GM21825 (cell line): ENCODE measurements around the gene LRRC9.
A peak's percentile ranks its signal among the peaks of the same experiment; 100 is the strongest.
"Not testable (repeated sequence)": the region's sequence is repeated elsewhere in the genome, so short reads cannot be mapped to it uniquely, and the experiment has no call there.

ENCODE experiments used
- ATAC-seq: cut with Tn5 transposase; IDR thresholded peaks from one replicate; pipeline ENCODE4 v1.9.1; 2021; ENCODE audit warnings: mild to moderate bottlenecking, moderate library complexity; ENCODE audit not compliant: unreplicated experiment

Gene LRRC9

DNA sequence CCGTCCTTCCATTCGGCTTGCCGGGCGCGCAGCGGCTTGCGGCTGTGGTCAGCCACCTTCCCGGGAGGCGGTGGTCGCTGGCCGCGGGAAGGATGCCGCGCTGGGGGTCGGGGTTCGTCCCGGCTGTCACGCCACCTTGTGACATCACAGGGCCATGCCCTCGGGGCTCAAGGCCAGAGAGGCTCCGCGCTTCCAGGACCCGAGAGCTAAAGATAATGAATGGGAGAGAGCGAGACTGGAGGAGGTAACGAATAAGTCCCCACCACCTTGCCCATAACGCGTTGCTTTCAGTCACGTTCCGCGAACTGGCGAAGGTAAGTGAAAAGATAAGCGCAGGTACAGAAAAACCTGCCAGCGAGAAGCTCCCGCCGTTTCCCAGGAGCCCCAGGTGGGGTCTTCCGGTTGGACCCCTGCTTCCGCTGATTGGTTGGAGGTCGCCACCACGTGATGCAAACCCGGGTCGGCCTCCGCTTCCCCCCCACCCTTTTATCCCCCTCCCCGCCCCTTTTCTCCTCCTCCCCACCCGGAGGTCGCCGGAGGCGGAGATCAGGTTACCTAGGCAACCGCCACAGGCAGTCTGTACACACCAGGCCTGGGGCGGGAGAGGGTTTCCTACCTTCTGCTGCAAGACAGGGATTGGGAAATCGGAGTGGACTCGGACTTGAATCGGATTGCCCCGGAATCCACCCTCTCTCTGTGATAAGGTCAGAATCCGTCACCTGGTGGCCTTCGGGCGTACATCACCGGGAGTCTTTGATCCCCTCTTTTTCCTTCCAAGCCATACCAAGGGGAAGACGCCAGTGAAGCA is at the start of gene LRRC9:
Gene LRRC9, plus strand, starts transcription at position 575 of the 808 bp plus-strand sequence.
- no peak for ATAC-seq

DNA sequence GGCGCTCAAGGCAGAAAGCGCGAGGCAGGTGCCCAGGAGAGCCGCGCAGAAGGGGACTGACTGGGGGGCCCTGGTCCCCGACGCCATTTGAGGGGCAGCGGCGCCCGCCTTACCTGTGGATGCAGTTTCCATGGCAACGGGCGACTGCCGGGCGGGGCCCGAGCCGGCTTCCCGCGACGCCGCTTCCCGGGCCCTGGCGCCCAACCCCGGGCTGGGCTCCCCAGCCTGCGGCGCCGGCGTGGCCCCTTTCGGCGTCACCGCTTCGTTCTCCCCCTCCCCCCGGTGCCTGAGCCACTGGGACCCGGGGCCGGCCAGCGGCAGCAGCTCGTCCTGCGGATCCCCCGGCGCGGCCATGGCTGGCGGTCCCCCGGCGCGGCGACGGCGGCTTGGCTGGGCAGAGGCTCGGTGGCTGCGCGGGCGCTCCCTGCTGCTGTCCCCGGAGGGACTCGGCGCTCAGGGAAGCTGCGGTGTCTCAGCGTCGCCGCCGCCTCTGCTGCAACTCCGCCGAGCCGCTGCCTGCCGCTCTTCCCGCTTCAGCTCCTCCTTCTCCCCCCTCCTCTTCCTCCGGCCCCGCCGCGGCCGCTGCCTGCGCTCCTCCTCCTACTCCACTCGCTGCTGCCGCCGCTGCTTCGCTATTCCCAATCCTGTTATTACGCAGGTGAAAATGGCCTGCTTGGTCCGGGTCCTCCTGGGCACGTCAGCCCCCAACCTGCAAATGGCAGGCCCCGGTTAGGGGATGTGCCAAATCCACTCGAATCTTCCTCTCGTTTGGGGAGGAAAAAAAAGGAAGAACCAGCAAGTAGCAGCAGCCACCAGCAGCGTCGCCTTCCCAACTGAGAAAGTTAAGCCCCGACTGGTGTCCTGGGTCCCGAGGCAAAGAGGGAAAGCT is 49.4 kb upstream of the LRRC9 start, which contains the start of gene RTN1:
Gene RTN1, minus strand, starts transcription at position 500 of the 889 bp plus-strand sequence. Its CDS starts 146 bp downstream, at position 354.
- ATAC-seq, result no peak

DNA sequence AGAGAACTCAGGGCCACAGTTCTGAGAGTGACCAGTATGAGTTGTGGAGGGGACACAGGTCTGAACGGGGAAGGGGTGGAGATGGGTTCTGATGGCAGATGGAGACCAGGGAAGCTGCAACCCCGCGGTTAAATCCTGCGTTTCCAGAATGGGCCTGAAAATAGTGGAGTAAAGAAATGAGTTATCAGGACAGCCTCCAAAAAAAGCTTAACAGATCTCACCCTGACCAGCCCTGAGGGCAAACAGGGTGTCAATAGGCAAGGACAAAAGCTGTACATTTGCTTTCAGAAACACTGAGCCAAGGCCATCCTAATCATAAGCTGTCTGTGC is 48.8 kb upstream of the LRRC9 start:
- no peak for ATAC-seq

DNA sequence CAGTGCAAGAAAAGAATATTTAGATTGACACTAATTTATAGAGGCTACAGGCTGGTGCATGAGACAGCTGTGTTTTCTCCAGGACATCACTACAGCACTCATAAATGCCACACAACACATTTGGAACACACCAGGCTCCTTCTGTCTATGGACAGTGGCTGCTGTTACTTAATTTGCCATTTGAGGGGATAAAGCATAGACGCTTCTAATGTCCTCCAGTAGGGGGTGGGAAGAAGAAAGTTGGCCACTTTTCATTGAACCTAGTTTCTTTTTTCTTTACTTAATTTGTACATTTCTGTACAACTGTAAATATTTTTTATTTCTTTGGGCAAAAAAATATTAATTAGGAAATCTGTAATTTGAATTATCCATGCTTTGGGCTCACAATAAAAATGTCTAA is 37.0 kb upstream of the LRRC9 start:
- ATAC-seq, result no peak

DNA sequence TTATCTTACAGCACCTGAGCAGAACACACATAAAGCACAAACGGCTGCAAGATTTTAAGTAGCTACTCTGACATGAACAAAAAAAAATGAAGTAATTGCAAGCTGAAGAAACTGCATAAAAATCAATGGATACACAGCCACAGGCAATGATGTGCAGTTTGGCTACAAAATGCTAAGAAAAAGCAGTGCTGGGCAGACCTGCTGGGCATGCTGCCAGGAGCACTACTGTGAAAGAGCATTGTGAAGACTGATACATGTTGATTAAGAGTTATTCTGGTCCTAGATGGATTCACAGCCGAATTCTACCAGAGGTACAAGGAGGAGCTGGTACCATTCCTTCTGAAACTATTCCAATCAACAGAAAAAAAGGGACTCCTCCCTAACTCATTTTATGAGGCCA is 29.3 kb upstream of the LRRC9 start:
- ATAC-seq, result no peak

DNA sequence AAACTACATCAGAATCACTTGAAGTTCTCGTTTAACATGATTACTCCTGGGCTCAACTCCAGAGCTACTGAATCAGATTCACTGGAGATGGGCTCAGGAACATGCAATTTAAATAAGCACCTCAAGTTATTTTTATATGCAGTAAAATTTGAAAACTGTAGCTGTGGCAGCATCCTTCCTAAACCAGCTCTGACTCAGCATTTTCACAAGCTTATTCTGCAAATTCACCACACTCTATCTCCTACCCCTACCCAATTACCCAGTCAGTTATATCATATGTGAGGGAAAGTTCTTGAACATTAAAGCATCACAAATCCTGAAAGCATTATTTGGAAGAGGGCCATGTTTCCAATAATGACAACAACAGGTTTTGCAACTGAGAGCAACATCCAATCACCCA is 24.2 kb upstream of the LRRC9 start:
- ATAC-seq, result no peak

DNA sequence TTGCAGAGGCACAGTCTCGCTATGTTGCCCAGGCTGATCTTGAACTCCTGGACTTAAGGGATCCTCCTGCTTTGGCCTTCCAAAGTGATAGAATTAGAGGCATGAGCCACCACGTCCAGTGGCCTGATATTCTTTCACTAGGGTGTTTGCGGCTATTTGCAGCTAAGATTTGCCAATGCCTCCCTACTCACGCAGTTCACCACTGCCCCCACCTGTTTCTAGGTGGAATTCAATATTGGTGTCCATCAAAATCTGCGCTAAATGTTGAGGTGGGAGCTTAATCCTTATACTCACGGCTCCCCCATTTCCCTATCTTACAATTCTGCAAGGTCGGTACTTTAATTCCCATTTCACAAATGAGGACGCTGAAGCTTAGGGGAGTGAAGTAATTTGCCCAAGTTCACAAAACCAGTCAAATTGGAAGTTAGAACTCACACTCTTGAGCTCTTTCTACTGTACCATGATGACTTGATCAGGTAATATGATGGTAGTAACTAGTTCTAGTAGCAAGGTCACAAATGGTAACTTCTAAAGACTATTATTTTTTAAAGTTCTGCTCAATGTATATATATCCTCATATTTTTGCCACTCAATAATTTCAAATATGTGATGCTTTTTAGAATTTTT is 22.1 kb upstream of the LRRC9 start:
- no peak for ATAC-seq

DNA sequence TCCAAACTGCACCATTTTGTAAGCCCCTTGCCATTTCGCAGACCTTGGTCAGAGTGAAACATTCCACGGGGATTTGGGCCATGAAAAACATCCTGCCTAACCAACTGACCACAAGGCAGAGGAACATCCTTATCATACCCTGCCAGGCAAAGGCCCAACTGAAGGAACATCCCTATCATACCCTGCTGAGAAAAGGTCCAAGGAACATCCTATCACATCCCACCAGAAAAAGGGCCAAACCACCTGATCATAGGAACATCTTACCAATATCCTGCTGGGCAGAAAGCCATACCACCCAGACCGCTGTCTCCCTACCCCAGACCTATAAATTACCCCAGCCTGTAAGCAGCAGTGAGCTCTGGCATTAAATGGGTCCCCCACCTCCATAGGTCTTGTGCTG is 19.4 kb upstream of the LRRC9 start:
- ATAC-seq, result no peak

DNA sequence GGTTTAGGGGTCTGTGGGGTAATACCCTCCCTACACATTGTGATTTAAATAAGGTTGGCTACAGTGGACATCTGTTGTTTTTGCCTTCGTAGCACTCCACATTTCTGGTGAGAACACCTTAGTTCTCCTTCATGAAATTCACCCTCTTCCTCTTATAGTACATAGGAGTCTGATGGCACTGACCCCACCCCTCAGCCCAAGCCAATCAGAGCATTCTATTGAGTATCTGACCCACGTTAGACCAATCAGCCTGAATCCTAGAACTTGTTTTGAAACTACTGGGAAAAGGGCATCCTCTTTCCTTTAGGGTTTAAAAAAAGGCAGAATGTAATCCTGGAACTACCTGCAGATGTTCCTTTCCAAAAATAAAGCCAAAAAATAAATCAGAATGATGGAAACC is 15.8 kb upstream of the LRRC9 start:
- ATAC-seq, result no peak

DNA sequence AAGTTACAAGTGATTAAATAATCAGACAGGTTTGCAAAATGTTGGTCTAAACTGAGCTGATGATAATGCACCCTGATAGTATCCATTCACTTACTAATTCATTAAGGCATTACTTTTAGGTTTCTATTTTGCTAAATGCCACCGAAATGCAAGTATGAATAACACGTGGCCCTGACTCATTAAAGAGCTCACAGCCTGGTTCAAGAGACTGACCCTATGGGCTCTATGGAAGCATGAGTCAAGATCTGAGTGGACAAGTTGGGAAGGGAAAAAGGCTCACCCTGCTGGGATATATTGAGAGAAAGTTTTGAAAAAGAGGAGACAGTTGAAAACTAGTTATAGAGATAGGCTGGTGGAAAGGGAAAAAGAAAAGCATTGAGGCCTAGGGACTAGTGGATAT is 14.8 kb upstream of the LRRC9 start:
- no peak for ATAC-seq

DNA sequence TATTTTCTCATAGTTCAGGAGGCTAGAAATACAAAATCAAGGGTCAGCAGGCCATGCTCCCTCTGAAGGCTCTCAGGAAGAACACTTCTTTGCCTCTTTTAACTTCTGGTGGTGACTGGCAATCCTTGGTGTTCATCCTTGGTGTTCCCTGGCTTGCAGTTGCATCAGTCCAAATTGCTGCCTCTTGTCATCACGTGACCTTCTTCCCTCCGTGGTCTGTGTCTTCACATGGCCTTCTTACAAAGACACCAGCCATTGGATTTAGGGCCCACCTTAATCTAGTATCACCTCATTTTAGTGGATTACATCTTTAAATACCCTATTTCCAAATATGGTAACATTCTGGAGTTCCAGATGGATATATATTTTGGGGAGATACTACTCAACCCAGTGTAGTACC is 7.5 kb upstream of the LRRC9 start:
- no peak for ATAC-seq

DNA sequence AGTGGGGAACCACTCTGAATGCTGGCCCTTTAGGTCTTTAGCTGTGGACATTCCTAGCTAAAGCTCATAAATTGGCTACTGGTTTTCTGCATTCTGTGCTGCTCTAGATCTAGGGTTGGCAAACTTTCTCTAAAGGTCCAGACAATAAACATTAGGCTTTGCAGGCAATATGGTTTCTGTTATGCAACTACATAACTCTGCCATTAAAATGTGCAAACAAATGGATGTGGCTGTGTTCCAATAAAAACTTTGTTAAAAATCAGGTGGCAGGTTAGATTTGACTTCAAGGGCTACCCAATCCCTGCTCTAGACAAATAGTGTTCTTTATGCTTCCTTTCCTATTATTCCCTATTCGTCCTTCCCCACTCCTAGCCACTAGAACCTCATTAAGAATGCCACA is 6.8 kb upstream of the LRRC9 start:
- no peak for ATAC-seq

DNA sequence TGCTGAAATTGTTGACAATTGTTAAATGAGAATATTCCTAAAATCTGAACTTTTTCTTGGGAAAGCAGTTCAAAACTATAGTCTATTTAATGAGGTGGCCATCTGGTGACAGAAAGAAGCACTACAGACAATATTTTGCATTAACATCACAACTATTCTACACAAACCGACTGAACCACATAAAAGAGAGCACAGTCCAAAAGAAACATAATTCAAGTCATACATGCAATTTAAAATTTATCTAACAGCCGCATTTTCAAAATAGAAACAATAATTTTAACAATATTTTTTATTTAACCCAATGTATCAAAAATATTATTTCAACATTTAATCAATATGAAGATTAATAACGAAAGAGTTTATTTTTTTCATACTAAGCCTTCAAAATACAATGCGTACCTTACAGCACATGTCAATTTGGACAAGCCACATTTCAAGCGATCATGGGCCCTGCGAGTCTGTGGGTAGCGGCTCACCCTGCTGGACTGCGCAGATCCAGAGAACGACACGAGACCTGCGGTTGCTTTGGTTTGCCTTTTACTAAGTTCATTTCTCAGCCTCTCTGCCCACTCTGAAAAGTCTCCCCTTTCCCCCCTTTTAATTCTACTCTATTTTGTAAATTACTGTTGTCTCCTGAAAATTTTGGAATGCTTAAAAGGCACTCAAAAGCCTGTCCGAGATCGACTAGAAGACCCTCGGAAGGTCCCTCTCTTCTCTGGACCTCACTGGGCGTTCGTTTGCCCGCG is 947 bp upstream of the LRRC9 start:
- ATAC-seq, result no peak

DNA sequence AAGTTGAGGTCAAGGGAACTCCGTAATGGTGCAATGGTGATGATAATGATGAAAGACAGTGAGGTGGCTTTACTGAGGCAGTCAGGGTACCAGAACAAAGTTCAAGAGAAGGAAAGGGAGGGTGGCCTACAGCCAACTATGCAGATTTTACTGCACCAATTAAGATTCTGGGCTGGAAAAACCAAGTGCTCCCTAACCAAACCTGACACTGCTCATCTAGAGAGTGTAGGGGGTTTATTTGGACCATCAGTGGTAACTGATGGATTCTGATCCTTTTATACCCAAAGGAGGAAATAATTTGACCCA is 387 bp downstream of the LRRC9 start:
- ATAC-seq, result no peak

DNA sequence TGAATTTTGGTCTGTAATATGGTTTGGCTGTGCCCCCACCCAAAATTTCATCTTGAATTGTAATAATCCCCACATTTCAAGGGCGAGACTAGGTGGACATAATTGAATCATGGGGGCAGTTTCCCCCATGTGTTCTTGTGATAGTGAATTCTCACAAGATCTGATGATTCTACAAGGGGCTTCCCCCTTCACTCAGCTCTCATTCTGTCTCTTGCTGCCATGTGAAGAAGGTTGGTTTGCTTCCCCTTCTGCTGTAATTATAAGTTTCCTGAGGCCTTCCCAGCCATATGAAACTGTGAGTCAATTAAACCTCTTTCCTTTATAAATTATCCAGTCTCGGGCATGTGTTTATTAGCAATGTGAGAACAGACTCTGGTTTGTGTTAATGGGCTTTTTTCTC is 5.9 kb downstream of the LRRC9 start:
- no peak for ATAC-seq

DNA sequence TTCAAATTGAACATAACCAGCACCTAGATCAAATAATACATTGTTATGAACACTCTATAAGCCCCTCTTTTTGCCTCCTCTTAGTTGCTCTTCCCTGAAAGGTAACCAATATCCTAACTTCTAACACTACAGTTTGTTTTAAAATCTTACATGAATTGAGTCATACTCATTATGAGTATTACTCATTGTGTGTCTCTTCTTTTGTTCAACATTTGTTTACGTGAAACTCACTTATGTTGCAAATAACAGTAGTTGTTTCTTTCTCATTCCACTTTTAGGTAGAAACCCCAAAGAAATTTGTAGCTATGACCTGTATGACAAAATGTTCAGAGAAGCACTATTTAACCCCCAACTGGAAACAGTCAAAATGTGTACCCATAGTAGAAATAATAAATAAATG is 6.6 kb downstream of the LRRC9 start:
- no peak for ATAC-seq

DNA sequence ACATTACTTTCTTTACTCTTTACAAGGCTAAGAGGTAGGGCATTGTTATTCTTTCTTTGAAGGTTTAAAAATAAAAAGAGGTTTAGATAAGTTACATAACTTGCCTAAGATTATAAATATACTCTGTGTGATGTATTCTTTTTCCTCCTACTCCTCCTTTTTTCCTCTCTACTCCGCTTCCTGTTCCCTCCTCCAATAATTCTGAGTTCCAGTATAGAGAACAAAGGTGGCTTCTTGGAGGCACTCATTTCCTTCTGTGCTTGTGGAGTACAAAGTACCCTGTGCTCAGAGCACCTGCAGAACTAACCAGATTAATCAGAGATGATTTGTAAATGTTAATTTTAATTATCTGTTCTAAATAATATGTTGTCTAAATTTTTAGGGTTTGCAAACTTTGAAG is 11.3 kb downstream of the LRRC9 start:
- no peak for ATAC-seq

DNA sequence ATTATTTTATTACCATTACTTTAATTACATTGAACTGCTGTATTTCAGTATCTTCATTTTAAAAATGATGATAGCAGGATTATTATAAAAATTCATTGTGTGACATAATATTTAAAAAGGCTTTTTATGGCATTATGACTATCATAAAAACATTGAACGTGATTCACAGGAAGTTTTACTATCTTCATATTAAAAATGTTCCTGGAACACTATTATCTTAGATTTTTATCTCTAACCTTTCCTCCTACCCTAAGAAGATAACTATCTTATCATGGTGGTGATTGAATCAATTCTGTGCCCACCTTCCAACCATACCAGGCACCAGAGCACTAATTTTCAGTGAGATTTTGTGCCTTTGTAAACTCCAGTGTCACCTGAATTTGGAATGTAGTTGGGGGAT is 16.2 kb downstream of the LRRC9 start:
- ATAC-seq, result no peak

DNA sequence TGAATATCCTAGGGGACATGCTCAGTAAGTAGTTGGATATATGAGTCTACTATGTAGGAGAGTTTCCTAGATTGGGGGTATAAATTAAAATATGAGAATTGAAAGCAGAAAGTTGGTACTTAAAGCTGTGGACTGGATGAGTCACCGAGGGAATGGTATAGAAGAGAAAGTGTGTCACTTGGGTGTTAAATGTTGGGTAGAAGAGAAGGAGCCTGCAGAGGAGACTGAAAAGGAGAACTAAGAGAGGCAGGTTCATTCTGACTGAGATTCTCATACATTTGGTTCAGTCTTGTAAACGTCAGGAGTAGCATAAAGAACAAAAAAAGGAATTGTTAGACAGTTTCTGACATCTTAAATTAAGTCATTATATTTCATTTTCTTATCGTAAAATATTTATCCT is 19.9 kb downstream of the LRRC9 start:
- ATAC-seq, result peak; percentile 65

DNA sequence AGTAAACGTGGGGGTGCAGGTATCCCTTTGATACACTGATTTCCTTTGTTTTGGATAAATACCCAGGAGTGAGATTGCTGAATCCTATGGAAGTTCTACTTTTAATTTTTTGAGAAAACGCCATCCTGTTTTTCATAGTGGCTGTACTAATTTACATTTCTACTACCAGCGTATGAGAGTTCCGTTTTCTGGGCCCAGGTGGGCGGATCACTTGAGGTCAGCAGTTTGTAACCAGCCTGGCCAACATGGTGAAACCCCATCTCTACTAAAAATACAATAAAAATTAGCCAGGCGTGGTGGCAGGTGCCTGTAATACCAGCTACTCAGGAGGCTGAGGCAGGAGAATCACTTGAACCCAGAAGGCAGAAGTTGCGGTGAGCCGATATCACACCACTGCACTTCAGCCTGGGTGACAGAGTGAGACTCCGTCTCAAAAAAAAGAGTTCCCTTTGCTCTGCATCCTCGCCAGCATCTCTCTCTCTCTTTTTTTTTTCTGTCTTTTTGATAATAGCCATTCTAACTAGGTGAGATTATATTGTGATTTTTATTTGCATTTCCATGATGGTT is 22.4 kb downstream of the LRRC9 start:
- not testable (repeated sequence) for ATAC-seq

DNA sequence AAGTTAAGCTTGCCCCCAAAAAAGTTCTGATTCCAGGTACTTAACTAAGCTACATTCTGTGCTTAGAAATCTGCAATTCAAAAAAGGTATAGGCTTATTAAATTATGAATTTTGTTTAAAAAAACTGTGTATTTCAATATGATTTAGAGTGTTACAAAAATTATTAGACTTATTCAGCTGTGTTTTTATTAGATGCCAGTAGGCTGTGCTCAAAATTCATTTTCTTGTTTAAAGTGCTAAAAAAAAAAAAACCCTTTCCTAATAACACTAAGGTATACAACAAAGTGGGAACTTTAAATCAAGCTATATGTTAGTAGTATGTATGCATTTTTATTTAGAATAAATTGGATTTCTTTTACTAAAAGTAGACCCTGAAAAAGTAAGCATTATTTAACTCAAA is 25.0 kb downstream of the LRRC9 start:
- ATAC-seq, result no peak
